DND-41 (cell line): ENCODE data around the gene CLN6.

ENCODE experiments used
- CTCF ChIP-seq: IDR thresholded peaks from 2 replicates; pipeline ENCODE4 v1.5.1; 2012; ENCODE audit warnings: borderline replicate concordance, low read length, moderate library complexity, mild to moderate bottlenecking; ENCODE audit not compliant: poor library complexity, severe bottlenecking; ENCODE audit errors: extremely low read depth
- EZH2 ChIP-seq: IDR thresholded peaks from 3 replicates; pipeline ENCODE4 v1.6.1; 2012; ENCODE audit warnings: borderline replicate concordance, low read depth, mild to moderate bottlenecking, moderate library complexity, low read length, inconsistent platforms; ENCODE audit not compliant: severe bottlenecking

- TF ChIP-seq CTCF (no peak), EZH2 (no peak)
Measured at GRCh38 chr15:68227643-68228142, 1.8 kb downstream of the CLN6 start.
